ENCODE data around the gene CYP1A2.

CYP1A2 gene

DNA sequence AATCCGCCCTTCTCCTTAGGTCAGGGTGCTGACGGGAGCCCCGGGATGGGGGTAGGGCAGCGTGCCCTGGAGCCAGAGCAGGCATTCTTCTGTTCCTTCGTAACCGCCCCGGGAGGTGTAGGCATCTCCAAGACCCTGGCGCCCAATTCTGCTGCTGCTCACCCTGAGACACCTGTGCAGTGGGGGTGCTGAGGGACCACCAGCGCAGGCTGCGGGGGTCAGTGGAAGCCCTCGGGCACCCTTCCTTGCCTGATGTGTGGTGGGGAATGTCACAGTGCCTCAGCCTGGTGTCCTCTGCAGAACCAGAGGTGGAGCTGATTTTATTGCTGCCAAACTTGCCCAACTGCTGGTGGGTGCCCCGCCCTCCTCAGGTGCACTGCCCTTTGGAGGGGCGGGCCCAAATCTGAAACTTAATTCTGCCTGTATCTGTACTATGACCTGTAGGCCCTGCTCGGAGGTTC, 40.6 kb downstream of the CYP1A2 start:
- H3K27ac ChIP-seq (ENCODE audit: low read depth, low read length, poor library complexity, severe bottlenecking) = peak overlapping the region; percentile 99
- H3K79me2 ChIP-seq (ENCODE audit: insufficient read depth, low read length) = peaks cover 47% of the 10 kb centered on the region
- peak overlapping the region; percentile 97 for H3K4me3 ChIP-seq (ENCODE audit: low read depth, low read length, poor library complexity, severe bottlenecking)
- no peaks in the 10 kb centered on the region for H4K20me1 ChIP-seq (ENCODE audit: insufficient read depth, low read length)
- peaks cover 18% of the 10 kb centered on the region for H3F3A ChIP-seq (ENCODE audit: insufficient read depth, low read length)
- H3K27me3 ChIP-seq (ENCODE audit: insufficient read depth, low read length) = no peaks in the 10 kb centered on the region
- peaks cover 53% of the 10 kb centered on the region; the same call in 1 of the 2 replicates for H3K36me3 ChIP-seq (ENCODE audit: insufficient read depth, low read length)
- TF ChIP-seq, protein P1, sequence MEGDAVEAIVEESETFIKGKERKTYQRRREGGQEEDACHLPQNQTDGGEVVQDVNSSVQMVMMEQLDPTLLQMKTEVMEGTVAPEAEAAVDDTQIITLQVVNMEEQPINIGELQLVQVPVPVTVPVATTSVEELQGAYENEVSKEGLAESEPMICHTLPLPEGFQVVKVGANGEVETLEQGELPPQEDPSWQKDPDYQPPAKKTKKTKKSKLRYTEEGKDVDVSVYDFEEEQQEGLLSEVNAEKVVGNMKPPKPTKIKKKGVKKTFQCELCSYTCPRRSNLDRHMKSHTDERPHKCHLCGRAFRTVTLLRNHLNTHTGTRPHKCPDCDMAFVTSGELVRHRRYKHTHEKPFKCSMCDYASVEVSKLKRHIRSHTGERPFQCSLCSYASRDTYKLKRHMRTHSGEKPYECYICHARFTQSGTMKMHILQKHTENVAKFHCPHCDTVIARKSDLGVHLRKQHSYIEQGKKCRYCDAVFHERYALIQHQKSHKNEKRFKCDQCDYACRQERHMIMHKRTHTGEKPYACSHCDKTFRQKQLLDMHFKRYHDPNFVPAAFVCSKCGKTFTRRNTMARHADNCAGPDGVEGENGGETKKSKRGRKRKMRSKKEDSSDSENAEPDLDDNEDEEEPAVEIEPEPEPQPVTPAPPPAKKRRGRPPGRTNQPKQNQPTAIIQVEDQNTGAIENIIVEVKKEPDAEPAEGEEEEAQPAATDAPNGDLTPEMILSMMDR (IDR thresholded peaks at IDR 0.05; ENCODE audit: low read length) = no peak
- no peak for TF ChIP-seq EZH2 (IDR thresholded peaks at IDR 0.05; ENCODE audit: borderline replicate concordance, low read length)
- peak overlapping the region; percentile 83 for H3K9ac ChIP-seq (ENCODE audit: low read length)
- H2AFZ ChIP-seq (ENCODE audit: low read length) = no peak overlapping the region
- peak overlapping the region; percentile 97 for H3K4me2 ChIP-seq (ENCODE audit: low read length)
- no peaks in the 10 kb centered on the region for H3K9me3 ChIP-seq (ENCODE audit: low read length)
- H3K4me1 ChIP-seq (ENCODE audit: insufficient read depth, low read length, severe bottlenecking) = peaks cover 100% of the 10 kb centered on the region
- no peaks in the 10 kb centered on the region for H3K9me2 ChIP-seq (ENCODE audit: low read depth, low read length)

DNA sequence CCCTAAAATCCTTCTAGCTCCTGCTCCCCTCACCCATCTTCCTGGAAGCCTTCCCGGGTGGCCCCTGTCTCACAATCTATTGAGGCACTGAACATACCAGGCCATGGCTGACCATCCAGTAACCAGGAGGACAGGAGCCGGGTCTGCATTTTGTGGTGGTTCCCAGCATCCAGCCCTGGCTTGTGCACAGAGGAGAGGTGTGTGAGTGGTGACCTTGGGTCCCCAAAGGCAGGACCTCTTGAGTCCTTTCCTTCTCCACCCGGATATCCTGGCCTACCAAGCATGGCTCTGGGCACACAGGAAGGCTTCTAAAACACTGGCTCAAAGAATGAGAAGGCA, 41.1 kb downstream of the CYP1A2 start:
- Histone ChIP-seq H3K79me2 (ENCODE audit: insufficient read depth, low read length) (peaks cover 48% of the 10 kb centered on the region), H3K9me2 (ENCODE audit: low read depth, low read length) (no peaks in the 10 kb centered on the region), H3K27me3 (ENCODE audit: insufficient read depth, low read length) (no peaks in the 10 kb centered on the region), H3K4me2 (ENCODE audit: low read length) (peak overlapping the region; percentile 97), H4K20me1 (ENCODE audit: insufficient read depth, low read length) (no peaks in the 10 kb centered on the region), H3K9me3 (ENCODE audit: low read length) (no peaks in the 10 kb centered on the region), H3K4me3 (ENCODE audit: low read depth, low read length, poor library complexity, severe bottlenecking) (peak overlapping the region; percentile 97), H2AFZ (ENCODE audit: low read length) (no peak overlapping the region), H3F3A (ENCODE audit: insufficient read depth, low read length) (peaks cover 13% of the 10 kb centered on the region), H3K9ac (ENCODE audit: low read length) (peak overlapping the region; percentile 83), H3K4me1 (ENCODE audit: insufficient read depth, low read length, severe bottlenecking) (peaks cover 100% of the 10 kb centered on the region), H3K27ac (ENCODE audit: low read depth, low read length, poor library complexity, severe bottlenecking) (peak overlapping the region; percentile 99), H3K36me3 (ENCODE audit: insufficient read depth, low read length) (peaks cover 54% of the 10 kb centered on the region; the same call in 1 of the 2 replicates)
- TF ChIP-seq, protein P1 (IDR thresholded peaks at IDR 0.05; ENCODE audit: low read length) = no peak
- TF ChIP-seq EZH2 (IDR thresholded peaks at IDR 0.05; ENCODE audit: borderline replicate concordance, low read length) = no peak

DNA sequence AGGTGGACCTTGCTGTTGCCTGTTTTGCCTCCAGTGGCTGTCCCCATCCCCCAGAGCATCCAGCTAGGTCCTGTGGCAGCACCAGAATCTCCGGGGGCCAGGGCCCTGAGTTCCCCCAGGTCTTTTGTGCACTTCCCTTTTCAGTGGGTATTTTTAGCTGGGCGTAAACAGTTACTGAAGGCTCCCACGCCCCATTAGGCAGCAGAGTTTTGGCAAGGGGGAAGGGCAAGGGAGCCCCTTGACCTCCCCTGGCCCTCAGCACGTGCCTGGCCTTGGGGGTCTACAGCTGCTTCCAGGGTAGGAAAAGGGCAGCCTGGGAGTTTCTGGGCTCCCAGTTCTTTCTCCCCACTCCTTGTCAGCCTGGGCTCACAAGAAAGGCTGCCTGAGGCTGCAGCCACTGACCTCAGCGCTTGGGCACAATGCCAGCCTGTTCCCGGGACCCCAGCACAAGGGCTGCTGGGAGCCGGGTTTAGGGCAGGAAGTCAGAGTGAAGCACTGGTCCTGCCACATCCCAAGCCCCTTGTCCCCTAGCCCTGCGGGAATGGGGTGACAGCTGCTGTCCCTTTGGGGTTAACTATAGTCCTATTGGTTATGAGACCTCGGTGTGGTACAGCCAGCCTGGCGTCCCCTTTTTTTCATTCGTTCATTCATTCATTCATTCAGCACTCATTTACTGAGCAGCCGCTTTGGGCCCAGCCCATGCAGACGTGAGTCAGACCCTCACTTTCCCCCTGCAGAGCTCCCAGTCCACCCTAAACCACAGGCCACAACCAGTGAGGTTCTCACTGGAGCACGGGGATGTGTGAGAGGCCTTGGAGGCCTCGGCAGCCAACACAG, 41.7 kb downstream of the CYP1A2 start:
- Histone ChIP-seq H3K9me3 (ENCODE audit: low read length) (no peaks in the 10 kb centered on the region), H3K4me1 (ENCODE audit: insufficient read depth, low read length, severe bottlenecking) (peaks cover 100% of the 10 kb centered on the region), H3K4me2 (ENCODE audit: low read length) (peak overlapping the region; percentile 97), H3K9ac (ENCODE audit: low read length) (peak overlapping the region; percentile 83), H3F3A (ENCODE audit: insufficient read depth, low read length) (peaks cover 11% of the 10 kb centered on the region; the same call in 1 of the 2 replicates), H3K36me3 (ENCODE audit: insufficient read depth, low read length) (peaks cover 53% of the 10 kb centered on the region; the same call in 1 of the 2 replicates), H3K27ac (ENCODE audit: low read depth, low read length, poor library complexity, severe bottlenecking) (peak overlapping the region; percentile 99), H4K20me1 (ENCODE audit: insufficient read depth, low read length) (no peaks in the 10 kb centered on the region), H3K4me3 (ENCODE audit: low read depth, low read length, poor library complexity, severe bottlenecking) (peak overlapping the region; percentile 97), H3K9me2 (ENCODE audit: low read depth, low read length) (no peaks in the 10 kb centered on the region), H3K79me2 (ENCODE audit: insufficient read depth, low read length) (peaks cover 52% of the 10 kb centered on the region), H3K27me3 (ENCODE audit: insufficient read depth, low read length) (no peaks in the 10 kb centered on the region), H2AFZ (ENCODE audit: low read length) (no peak overlapping the region)
- TF ChIP-seq, protein P1 (IDR thresholded peaks at IDR 0.05; ENCODE audit: low read length) = no peak
- TF ChIP-seq EZH2 (IDR thresholded peaks at IDR 0.05; ENCODE audit: borderline replicate concordance, low read length) = no peak

Measured in OCI-LY1 (cell line).